ENCODE measurements around the gene EEFSEC.

EEFSEC gene

GRCh38 chr3:128285967-128286321 lies 132.7 kb downstream of the EEFSEC start:
- no peak for DNase-seq (ENCODE audit: low read depth in 2 of 2)

- DNase-seq (ENCODE audit: low read depth in 2 of 2) = no peak
Measured at GRCh38 chr3:128286691-128287090, 133.4 kb downstream of the EEFSEC start.

GRCh38 chr3:128287216-128287615 lies 133.9 kb downstream of the EEFSEC start:
- DNase-seq (ENCODE audit: low read depth in 2 of 2) = no peak

GRCh38 chr3:128289534-128289933 lies 136.3 kb downstream of the EEFSEC start:
- DNase-seq (ENCODE audit: low read depth in 2 of 2) = no peak

GRCh38 chr3:128290484-128290883 lies 137.2 kb downstream of the EEFSEC start:
- DNase-seq (ENCODE audit: low read depth in 2 of 2) = no peak

GRCh38 chr3:128293930-128294329 lies 140.6 kb downstream of the EEFSEC start:
- no peak for DNase-seq (ENCODE audit: low read depth in 2 of 2)

- DNase-seq (ENCODE audit: low read depth in 2 of 2) = no peak
Measured at GRCh38 chr3:128294999-128295468, 141.8 kb downstream of the EEFSEC start.

- DNase-seq (ENCODE audit: low read depth in 2 of 2) = no peak
Measured at GRCh38 chr3:128296469-128297251, 143.4 kb downstream of the EEFSEC start.

GRCh38 chr3:128297401-128298138 lies 144.3 kb downstream of the EEFSEC start:
- no peak for DNase-seq (ENCODE audit: low read depth in 2 of 2)

GRCh38 chr3:128301186-128302023 lies 148.1 kb downstream of the EEFSEC start:
- no peak for DNase-seq (ENCODE audit: low read depth in 2 of 2)

GRCh38 chr3:128306481-128306880 lies 153.2 kb downstream of the EEFSEC start:
- no peak for DNase-seq (ENCODE audit: low read depth in 2 of 2)

- no peak for DNase-seq (ENCODE audit: low read depth in 2 of 2)
Measured at GRCh38 chr3:128307029-128307633, 153.8 kb downstream of the EEFSEC start.

- no peak for DNase-seq (ENCODE audit: low read depth in 2 of 2)
Measured at GRCh38 chr3:128307781-128308469, 154.6 kb downstream of the EEFSEC start.

GRCh38 chr3:128309026-128309425 lies 155.7 kb downstream of the EEFSEC start:
- DNase-seq (ENCODE audit: low read depth in 2 of 2) = no peak

- DNase-seq (ENCODE audit: low read depth in 2 of 2) = no peak
Measured at GRCh38 chr3:128310286-128311058, 157.2 kb downstream of the EEFSEC start.

GRCh38 chr3:128311441-128311844 lies 158.2 kb downstream of the EEFSEC start:
- no peak for DNase-seq (ENCODE audit: low read depth in 2 of 2)

- no peak for DNase-seq (ENCODE audit: low read depth in 2 of 2)
Measured at GRCh38 chr3:128312271-128312670, 159.0 kb downstream of the EEFSEC start.

- DNase-seq (ENCODE audit: low read depth in 2 of 2) = no peak
Measured at GRCh38 chr3:128313071-128313725, 159.9 kb downstream of the EEFSEC start.

- no peak for DNase-seq (ENCODE audit: low read depth in 2 of 2)
Measured at GRCh38 chr3:128313935-128314334, 160.7 kb downstream of the EEFSEC start.

- DNase-seq (ENCODE audit: low read depth in 2 of 2) = no peak
Measured at GRCh38 chr3:128315313-128315712, 162.0 kb downstream of the EEFSEC start.
